AG09319 (cell line): ENCODE results near the gene BIK.

Experiments
- DNase-seq: peaks from one replicate; pipeline ENCODE4 v3.0.0-alpha.2; 2010; ENCODE audit warnings: low read depth; ENCODE audit errors: extremely low read depth
- TF ChIP-seq, protein P1 (sequence below): IDR thresholded peaks from 2 replicates; pipeline ENCODE4 v1.5.1; 2011; ENCODE audit warnings: low read depth, mild to moderate bottlenecking, inconsistent platforms, low read length, moderate library complexity

BIK gene

DNA sequence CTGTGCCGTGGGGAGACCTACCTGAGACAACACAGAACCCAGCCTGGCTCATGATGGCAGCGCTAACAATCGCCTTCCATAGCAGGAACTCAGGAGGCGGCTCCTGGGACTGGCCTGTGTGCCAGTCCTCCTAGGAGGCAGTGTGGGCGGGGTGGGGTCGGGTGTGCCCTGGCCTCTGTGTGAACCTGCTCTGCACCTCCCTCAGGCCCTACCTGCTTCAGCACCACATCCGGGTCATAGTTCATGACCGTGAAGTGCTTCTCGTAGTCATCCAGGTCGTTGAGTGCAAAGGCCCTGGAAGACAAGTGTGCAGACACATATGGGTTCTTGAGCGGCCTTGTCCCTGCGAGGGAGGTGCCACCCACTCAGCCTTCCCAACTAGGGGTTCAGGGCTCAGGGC lies 61.1 kb downstream of the BIK start:
- DNase-seq = no peak
- TF ChIP-seq, protein P1, sequence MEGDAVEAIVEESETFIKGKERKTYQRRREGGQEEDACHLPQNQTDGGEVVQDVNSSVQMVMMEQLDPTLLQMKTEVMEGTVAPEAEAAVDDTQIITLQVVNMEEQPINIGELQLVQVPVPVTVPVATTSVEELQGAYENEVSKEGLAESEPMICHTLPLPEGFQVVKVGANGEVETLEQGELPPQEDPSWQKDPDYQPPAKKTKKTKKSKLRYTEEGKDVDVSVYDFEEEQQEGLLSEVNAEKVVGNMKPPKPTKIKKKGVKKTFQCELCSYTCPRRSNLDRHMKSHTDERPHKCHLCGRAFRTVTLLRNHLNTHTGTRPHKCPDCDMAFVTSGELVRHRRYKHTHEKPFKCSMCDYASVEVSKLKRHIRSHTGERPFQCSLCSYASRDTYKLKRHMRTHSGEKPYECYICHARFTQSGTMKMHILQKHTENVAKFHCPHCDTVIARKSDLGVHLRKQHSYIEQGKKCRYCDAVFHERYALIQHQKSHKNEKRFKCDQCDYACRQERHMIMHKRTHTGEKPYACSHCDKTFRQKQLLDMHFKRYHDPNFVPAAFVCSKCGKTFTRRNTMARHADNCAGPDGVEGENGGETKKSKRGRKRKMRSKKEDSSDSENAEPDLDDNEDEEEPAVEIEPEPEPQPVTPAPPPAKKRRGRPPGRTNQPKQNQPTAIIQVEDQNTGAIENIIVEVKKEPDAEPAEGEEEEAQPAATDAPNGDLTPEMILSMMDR = no peak

DNA sequence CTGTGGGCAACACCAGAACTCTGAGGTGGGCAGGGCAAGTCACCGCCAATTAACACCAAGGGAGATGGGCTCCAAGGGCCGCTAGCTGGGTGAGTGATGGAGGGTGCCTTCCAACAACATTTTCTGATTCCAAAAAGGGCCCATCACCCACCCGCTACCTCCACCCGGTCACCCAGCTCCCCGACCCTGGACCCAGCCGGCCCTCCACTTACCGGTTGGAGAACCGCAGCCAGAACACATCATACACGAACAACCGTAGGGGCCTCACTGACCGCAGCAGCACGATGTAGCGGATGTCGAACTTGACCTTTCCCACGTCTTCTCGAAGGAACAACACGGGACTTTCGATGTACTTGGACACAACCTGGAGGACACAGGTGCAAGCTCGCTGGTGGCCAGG lies 61.6 kb downstream of the BIK start:
- TF ChIP-seq, protein P1 = no peak
- no peak for DNase-seq

DNA sequence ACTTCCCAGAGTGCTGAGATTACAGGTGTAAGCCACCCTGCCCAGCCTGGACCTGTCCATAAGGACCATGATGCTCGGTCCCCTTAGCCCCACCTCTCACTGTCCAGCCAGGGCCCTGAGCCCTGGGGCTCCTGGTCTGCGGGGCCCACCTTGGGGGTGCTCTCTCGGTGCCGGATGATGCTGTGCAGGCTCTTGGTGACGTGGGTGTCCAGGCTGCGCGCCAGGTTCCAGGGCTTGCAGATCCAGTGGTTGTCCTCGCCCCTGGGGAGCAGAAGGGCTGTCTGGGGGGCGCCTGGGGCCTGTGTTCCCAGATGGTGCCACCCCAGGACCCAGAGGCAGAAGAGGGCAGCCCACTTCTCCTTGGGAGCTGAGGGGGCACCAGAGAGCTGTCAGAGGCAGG lies 63.0 kb downstream of the BIK start:
- TF ChIP-seq, protein P1 = no peak
- DNase-seq = no peak

DNA sequence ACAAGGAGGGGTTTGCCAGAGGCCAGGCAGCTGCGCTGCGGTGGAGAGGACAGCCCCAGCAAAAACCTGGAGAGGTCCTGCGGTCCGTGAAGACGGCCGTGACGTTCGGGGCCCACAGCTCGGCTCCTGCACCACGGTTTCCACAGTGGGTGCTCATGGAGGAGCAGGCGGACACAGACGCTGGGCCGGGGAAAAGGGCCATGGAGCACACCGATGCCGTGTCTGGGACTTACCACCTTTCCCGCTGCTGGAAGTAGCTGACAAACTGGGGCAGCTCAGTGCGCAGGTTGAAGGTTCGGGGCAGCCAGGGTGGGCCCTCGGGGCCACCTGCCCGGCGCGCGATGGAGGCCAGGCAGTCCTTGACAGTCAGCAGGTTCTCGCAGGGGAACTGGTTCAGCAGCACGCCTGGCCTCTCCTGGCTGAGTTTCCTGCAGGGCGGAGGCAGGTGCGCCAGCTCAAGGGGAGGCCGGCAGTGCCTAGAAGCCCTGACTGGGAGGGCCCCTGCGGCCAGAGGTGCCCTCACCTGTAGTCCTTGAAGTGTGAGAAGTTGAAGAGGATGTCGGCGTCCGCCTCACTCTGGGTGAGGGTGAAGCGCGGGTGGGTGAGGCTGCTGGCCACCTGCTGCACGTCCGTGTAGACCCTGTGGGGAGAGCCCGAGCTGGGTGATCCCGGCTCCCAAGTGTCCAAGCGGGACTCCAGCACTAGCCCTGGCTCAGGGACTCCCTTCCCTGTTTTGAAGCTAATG lies 63.6 kb downstream of the BIK start:
- TF ChIP-seq, protein P1 = no peak
- DNase-seq = no peak

DNA sequence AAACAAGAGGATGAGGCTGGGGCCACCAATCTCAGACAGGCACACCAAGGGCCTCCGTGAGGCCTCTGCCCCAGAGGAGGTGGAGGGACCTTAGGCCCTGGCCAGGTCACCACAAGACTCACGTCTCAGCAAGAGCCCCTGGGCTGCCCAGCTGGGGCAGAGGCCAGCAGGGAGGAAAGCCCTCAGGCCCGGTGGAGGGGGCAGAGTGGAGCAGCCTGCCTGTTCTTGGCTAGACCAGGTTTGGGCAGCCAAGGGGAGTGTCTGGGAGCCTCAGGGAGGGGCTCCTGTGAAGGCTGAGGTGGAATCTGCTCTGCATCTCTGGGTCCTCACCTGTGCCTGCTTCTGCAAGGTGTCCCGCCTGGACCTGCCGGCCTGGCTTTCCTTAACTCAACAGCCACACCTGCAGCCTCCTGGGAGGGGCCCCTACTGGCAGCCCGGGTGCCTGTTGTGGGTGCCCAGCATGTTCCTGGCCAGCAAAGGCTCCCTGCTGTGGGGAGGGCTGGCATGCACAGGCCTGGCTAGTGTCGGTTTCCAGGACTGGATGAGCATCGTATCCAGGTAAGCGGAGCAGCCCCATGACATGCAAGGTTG lies 64.5 kb downstream of the BIK start:
- no peak for DNase-seq
- TF ChIP-seq, protein P1 = no peak

DNA sequence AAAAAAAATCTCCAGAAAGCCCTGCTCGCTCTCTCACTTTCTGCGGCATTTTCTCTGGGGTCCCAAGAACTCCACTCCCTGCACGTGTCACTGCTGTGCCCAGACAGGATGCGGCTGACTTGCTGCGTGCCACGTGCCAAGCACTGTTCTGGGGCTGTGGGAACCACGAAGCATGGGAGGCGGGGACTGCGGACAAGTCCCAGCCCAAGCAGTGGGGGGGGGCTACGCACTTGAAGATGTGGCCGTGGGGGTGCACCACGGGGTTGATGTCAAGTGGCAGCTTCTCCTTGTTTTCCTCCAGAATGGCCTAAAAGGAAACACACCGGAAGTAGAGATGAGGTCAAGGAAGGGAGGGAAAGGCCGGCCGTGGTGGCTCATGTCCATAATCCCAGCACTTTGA lies 65.5 kb downstream of the BIK start:
- DNase-seq = no peak
- TF ChIP-seq, protein P1 = no peak

DNA sequence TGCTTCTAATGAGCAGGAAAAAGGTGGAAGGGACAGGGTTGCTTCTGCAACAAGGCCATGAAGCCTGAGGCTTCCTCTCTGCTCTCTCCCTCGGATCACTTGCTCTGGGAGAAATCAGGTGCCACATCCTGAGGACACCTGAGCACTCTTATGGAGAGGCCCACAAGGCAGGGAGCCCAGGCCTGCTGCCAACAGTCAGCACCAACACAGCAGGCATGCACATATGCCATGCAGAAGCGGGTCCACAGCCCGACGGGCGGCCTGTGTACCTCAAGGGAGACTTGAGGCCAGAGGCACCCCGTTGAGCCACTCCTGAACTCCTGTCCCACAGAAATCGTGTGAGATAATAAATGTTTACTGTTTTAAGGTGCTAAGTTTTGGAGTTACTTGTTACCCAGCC lies 66.9 kb downstream of the BIK start:
- TF ChIP-seq, protein P1 = no peak
- no peak for DNase-seq
